ENCODE results near the gene PCGF3.

The PCGF3 gene

DNA sequence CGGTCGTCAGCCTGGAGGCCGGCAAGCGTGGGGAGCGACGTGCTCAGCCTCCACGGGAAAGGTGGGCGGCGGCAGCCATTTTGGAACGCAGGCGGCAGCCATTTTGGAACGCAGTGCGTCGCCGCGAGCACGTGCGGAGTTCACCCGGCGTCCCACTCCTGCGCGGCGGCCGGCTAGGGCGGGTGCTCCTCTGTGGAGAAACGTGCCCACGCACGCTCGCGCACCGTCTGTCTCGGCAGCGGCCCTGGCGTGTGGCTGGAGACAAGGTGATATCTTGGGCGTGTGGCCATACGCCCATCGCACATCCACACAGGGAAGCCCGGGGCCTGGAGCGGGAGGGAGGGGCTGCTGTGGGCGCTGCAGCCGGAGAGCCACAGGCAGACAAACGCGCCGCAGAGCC lies 99.2 kb downstream of the PCGF3 start:
- TF ChIP-seq, protein P1, sequence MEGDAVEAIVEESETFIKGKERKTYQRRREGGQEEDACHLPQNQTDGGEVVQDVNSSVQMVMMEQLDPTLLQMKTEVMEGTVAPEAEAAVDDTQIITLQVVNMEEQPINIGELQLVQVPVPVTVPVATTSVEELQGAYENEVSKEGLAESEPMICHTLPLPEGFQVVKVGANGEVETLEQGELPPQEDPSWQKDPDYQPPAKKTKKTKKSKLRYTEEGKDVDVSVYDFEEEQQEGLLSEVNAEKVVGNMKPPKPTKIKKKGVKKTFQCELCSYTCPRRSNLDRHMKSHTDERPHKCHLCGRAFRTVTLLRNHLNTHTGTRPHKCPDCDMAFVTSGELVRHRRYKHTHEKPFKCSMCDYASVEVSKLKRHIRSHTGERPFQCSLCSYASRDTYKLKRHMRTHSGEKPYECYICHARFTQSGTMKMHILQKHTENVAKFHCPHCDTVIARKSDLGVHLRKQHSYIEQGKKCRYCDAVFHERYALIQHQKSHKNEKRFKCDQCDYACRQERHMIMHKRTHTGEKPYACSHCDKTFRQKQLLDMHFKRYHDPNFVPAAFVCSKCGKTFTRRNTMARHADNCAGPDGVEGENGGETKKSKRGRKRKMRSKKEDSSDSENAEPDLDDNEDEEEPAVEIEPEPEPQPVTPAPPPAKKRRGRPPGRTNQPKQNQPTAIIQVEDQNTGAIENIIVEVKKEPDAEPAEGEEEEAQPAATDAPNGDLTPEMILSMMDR (IDR thresholded peaks at IDR 0.05): no peak

DNA sequence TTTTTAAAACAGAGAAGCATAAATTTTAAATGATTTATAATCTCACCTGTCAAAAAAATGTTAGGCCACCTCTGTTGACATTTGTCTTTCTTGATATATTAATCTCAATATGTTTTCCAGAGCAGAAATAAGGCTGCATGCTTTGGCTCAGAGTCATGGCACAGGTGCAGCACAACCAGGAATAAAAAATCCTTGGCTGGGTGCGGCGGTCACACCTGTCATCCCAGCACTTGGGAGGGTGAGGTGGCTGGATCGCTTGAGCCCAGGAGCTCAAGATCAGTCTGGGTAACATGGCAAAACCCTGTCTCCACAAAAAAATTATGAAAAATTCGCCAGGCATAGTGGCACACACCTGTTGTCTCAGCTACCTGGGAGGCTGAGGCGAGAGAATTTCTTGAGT lies 102.2 kb downstream of the PCGF3 start:
- TF ChIP-seq, protein P1 (IDR thresholded peaks at IDR 0.05): no peak

DNA sequence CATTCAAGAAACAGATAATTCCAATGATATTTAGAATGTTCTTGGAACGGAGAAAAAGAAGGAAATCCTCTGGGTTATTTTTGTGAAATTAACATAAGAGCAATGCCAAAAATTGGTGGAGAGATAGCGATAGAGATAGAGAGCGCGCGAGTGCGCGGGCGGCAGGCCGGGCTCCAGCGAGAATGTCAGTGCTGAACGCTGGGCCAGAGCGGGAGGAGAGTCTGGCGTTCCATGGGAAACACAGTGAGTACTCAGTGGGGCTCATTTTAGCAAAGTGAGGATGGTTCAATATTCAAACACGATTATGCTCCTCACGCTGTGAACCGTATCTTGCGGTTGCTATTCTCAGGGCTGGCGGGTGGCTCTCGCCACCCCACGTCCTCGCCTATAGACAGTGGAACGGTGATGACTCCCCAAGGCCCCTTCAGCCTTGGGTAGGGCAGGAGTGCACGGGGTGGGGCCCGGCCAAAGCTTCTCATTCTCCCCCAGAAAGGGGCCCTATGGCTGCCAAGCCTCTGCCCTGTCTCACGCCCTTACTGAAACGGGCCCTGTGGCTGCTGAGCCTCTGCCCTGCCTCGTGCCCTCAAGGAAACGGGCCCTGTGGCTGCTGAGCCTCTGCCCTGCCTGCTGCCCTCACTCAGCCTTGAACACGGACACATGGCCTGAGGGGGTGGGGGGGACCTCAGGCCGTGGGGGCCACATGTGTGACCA lies 103.4 kb downstream of the PCGF3 start:
- TF ChIP-seq, protein P1 (IDR thresholded peaks at IDR 0.05): no peak

DNA sequence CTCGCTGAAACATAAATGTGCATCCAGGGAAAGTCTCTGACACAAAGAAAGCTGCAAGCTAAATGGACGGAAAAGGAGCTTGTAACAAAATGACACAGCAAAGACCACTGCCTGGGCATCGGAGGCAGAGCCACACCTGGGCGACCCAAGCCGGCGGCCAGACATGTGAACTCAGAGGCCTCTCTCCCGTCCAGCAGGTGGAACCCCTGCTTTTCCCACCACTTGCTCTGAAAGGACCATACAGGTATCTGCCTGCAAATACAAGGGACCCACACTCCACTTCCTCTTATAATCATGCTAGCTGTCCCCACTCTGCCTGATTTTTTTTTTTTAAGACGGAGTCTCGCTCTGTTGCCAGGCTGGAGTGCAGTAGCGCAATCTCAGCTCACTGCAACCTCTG lies 108.3 kb downstream of the PCGF3 start:
- TF ChIP-seq, protein P1 (IDR thresholded peaks at IDR 0.05): no peak

DNA sequence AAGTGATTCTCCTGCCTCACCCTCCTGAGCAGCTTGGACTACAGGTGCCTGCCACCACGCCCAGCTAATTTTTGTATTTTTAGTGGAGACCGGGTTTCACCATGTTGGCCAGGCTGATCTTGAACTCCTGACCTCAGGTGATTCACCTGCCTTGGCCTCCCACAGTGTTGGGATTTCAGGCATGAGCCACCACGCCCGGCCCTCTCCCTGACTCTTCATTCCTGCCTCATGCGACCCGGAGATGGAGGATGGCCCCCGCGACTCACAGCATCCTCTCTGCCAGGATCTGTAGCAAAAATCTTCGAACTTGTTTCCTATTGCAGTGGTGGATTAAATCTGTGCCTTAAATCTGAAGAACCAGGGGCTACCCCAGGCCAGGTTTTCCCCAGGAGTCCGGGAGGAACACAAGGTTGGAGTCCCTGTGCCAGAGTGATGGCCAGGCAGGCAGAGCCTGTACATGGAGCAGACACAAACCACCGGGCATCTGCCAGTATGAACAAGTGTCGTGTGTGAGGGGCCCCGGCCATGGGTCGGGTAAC lies 108.7 kb downstream of the PCGF3 start:
- TF ChIP-seq, protein P1 (IDR thresholded peaks at IDR 0.05): no peak

DNA sequence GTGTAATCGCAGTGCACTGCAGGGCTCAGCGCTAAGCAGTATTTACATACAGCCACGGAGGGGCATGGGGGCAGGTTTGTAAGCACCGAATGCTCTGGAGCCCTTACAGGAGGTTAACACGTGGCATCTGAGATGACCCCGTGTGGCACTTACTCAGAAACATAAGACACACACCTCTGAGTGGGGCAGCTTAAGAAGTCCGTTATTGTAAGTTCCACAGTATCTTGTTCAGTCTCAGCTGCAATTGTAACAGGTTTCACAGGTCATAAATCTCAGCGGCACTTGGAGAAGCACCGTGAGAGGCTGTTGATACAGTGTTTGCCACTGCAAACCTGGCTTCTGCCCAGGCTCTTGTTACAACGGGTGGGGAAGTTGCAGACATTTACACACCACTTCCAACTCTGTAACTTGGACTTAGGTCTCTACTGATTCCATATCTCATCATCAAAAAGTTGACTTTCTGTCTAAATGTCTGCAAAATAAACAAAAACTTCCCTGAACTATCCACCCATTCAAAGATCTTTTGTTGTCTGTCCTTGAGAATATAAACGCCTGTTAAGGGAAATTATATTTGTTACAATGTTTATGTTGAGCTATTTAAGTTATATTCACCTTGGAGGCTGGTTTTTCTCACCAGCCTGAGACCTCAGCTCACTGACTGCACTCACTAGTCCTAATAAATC lies 110.0 kb downstream of the PCGF3 start:
- TF ChIP-seq, protein P1 (IDR thresholded peaks at IDR 0.05): no peak

DNA sequence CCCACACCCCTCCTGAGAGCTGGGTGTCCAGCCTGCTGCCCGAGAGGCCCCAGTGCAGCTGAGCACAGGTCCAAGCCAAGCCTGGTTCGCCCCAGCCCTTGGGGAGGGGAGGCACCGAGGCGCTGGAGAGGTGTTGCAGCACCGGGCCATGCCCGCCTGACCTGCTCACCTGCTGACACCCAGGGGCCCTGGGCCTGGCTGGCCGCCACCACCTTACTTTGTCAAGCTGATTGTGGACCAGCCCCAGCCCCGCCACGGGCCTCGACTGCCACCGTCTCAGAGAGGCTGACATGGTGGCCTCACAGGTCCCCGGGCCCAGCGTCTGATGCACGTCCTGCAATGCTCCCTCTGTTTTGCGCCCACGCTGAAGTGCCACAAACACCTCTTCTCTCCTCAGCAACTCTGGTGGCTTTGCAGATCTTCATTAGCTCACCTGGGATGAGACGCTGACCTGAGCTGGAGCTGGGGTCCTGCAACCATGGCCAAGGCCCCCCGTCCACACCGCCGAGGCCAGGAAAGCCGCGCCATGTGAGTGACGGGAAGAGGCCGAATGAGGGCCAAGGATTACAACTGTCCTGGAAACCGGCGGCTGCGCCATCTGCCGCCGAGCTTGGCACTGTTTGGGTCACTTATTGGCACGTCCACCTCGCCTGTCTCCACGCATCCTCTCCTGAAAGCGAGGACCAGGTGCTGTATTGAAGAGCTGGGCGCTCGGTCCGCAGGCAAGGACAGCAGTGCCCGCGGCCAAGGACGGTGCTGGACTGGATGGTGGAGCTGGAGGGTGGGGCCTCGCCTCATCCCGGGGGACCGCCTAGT lies 112.7 kb downstream of the PCGF3 start:
- TF ChIP-seq, protein P1 (IDR thresholded peaks at IDR 0.05): no peak

Measured in LNCAP (cell line).